Measurements from ENCODE around the gene ZBTB47.

- TF ChIP-seq CTCF (IDR thresholded peaks at IDR 0.05) (no peak), EZH2 (IDR thresholded peaks at IDR 0.05) (no peak)
Measured at GRCh38 chr3:42640129-42640528, 13.4 kb upstream of the ZBTB47 start.

Measured in neural progenitor cell (in vitro differentiated cells).